ENCODE results near the gene MOXD1.
"Not testable (repeated sequence)": the region's sequence is repeated elsewhere in the genome, so short reads cannot be mapped to it uniquely, and the experiment has no call there.

Gene MOXD1

GRCh38 chr6:132365281-132365907 lies 35.9 kb downstream of the MOXD1 start:
- H3K9me3 ChIP-seq (ENCODE audit: low read length), result no peaks in the 10 kb centered on the region
- no peak overlapping the region for H3K4me3 ChIP-seq (ENCODE audit: low read depth in 1 of 2, low read length in 2 of 2)
- H3K36me3 ChIP-seq (ENCODE audit: insufficient read depth, low read length), result no peaks in the 10 kb centered on the region
- no peak overlapping the region for H3K27ac ChIP-seq (ENCODE audit: low read depth, low read length)
- no peaks in the 10 kb centered on the region for H3K27me3 ChIP-seq (ENCODE audit: control insufficient read depth in 1 of 2, insufficient read depth in 2 of 2, low read length in 2 of 2)
- H3K9ac ChIP-seq (ENCODE audit: low read length), result no peak overlapping the region
- no peaks in the 10 kb centered on the region for H3K4me1 ChIP-seq (ENCODE audit: insufficient read depth, low read length)

- Histone ChIP-seq H3K9me3 (ENCODE audit: low read length) (no peaks in the 10 kb centered on the region), H3K4me3 (ENCODE audit: low read depth in 1 of 2, low read length in 2 of 2) (no peak overlapping the region), H3K9ac (ENCODE audit: low read length) (no peak overlapping the region), H3K27me3 (ENCODE audit: control insufficient read depth in 1 of 2, insufficient read depth in 2 of 2, low read length in 2 of 2) (no peaks in the 10 kb centered on the region), H3K27ac (ENCODE audit: low read depth, low read length) (no peak overlapping the region), H3K4me1 (ENCODE audit: insufficient read depth, low read length) (no peaks in the 10 kb centered on the region), H3K36me3 (ENCODE audit: insufficient read depth, low read length) (no peaks in the 10 kb centered on the region)
Measured at GRCh38 chr6:132364306-132365074, 36.8 kb downstream of the MOXD1 start.

GRCh38 chr6:132362442-132363185 lies 38.7 kb downstream of the MOXD1 start:
- H3K9me3 ChIP-seq (ENCODE audit: low read length), result no peaks in the 10 kb centered on the region
- no peaks in the 10 kb centered on the region for H3K4me1 ChIP-seq (ENCODE audit: insufficient read depth, low read length)

GRCh38 chr6:132361101-132361500 lies 40.2 kb downstream of the MOXD1 start:
- no peaks in the 10 kb centered on the region for H3K36me3 ChIP-seq (ENCODE audit: insufficient read depth, low read length)
- H3K27ac ChIP-seq (ENCODE audit: low read depth, low read length), result no peak overlapping the region
- H3K9me3 ChIP-seq (ENCODE audit: low read length), result no peaks in the 10 kb centered on the region
- no peak overlapping the region for H3K4me3 ChIP-seq (ENCODE audit: low read depth in 1 of 2, low read length in 2 of 2)
- no peaks in the 10 kb centered on the region for H3K4me1 ChIP-seq (ENCODE audit: insufficient read depth, low read length)
- H3K9ac ChIP-seq (ENCODE audit: low read length), result no peak overlapping the region
- no peaks in the 10 kb centered on the region for H3K27me3 ChIP-seq (ENCODE audit: control insufficient read depth in 1 of 2, insufficient read depth in 2 of 2, low read length in 2 of 2)

More at GRCh38 chr6:132362442-132363185, 38.7 kb downstream of the MOXD1 start:
- Histone ChIP-seq H3K9ac (ENCODE audit: low read length) (no peak overlapping the region), H3K4me3 (ENCODE audit: low read depth in 1 of 2, low read length in 2 of 2) (no peak overlapping the region), H3K27ac (ENCODE audit: low read depth, low read length) (no peak overlapping the region), H3K27me3 (ENCODE audit: control insufficient read depth in 1 of 2, insufficient read depth in 2 of 2, low read length in 2 of 2) (no peaks in the 10 kb centered on the region), H3K36me3 (ENCODE audit: insufficient read depth, low read length) (no peaks in the 10 kb centered on the region)

GRCh38 chr6:132359886-132360285 lies 41.4 kb downstream of the MOXD1 start:
- H3K27me3 ChIP-seq (ENCODE audit: control insufficient read depth in 1 of 2, insufficient read depth in 2 of 2, low read length in 2 of 2), result no peaks in the 10 kb centered on the region
- H3K9ac ChIP-seq (ENCODE audit: low read length), result no peak overlapping the region
- H3K4me1 ChIP-seq (ENCODE audit: insufficient read depth, low read length), result no peaks in the 10 kb centered on the region
- no peak overlapping the region for H3K4me3 ChIP-seq (ENCODE audit: low read depth in 1 of 2, low read length in 2 of 2)
- H3K36me3 ChIP-seq (ENCODE audit: insufficient read depth, low read length), result no peaks in the 10 kb centered on the region
- H3K27ac ChIP-seq (ENCODE audit: low read depth, low read length), result no peak overlapping the region
- no peaks in the 10 kb centered on the region for H3K9me3 ChIP-seq (ENCODE audit: low read length)

GRCh38 chr6:132357120-132357519 lies 44.2 kb downstream of the MOXD1 start:
- Histone ChIP-seq H3K36me3 (ENCODE audit: insufficient read depth, low read length) (no peaks in the 10 kb centered on the region), H3K9me3 (ENCODE audit: low read length) (no peaks in the 10 kb centered on the region), H3K4me1 (ENCODE audit: insufficient read depth, low read length) (no peaks in the 10 kb centered on the region), H3K4me3 (ENCODE audit: low read depth in 1 of 2, low read length in 2 of 2) (no peak overlapping the region), H3K27me3 (ENCODE audit: control insufficient read depth in 1 of 2, insufficient read depth in 2 of 2, low read length in 2 of 2) (no peaks in the 10 kb centered on the region), H3K9ac (ENCODE audit: low read length) (no peak overlapping the region), H3K27ac (ENCODE audit: low read depth, low read length) (no peak overlapping the region)

- H3K27ac ChIP-seq (ENCODE audit: low read depth, low read length), result no peak overlapping the region
- no peaks in the 10 kb centered on the region for H3K27me3 ChIP-seq (ENCODE audit: control insufficient read depth in 1 of 2, insufficient read depth in 2 of 2, low read length in 2 of 2)
- H3K4me1 ChIP-seq (ENCODE audit: insufficient read depth, low read length), result no peaks in the 10 kb centered on the region
- no peaks in the 10 kb centered on the region for H3K36me3 ChIP-seq (ENCODE audit: insufficient read depth, low read length)
- no peak overlapping the region for H3K9ac ChIP-seq (ENCODE audit: low read length)
- no peak overlapping the region for H3K4me3 ChIP-seq (ENCODE audit: low read depth in 1 of 2, low read length in 2 of 2)
- no peaks in the 10 kb centered on the region for H3K9me3 ChIP-seq (ENCODE audit: low read length)
Measured at GRCh38 chr6:132354517-132355167, 46.6 kb downstream of the MOXD1 start.

GRCh38 chr6:132351986-132352385 lies 49.3 kb downstream of the MOXD1 start:
- not testable (repeated sequence) for H3K27ac ChIP-seq (ENCODE audit: low read depth, low read length); H3K4me1 ChIP-seq (ENCODE audit: insufficient read depth, low read length); H3K9ac ChIP-seq (ENCODE audit: low read length); H3K9me3 ChIP-seq (ENCODE audit: low read length); H3K36me3 ChIP-seq (ENCODE audit: insufficient read depth, low read length); H3K27me3 ChIP-seq (ENCODE audit: control insufficient read depth in 1 of 2, insufficient read depth in 2 of 2, low read length in 2 of 2); H3K4me3 ChIP-seq (ENCODE audit: low read depth in 1 of 2, low read length in 2 of 2)

- Histone ChIP-seq H3K27me3 (ENCODE audit: control insufficient read depth in 1 of 2, insufficient read depth in 2 of 2, low read length in 2 of 2) (no peaks in the 10 kb centered on the region), H3K27ac (ENCODE audit: low read depth, low read length) (no peak overlapping the region), H3K4me1 (ENCODE audit: insufficient read depth, low read length) (no peaks in the 10 kb centered on the region), H3K9ac (ENCODE audit: low read length) (no peak overlapping the region), H3K36me3 (ENCODE audit: insufficient read depth, low read length) (no peaks in the 10 kb centered on the region), H3K4me3 (ENCODE audit: low read depth in 1 of 2, low read length in 2 of 2) (no peak overlapping the region), H3K9me3 (ENCODE audit: low read length) (no peaks in the 10 kb centered on the region)
Measured at GRCh38 chr6:132348231-132348630, 53.0 kb downstream of the MOXD1 start.

GRCh38 chr6:132344811-132345210 lies 56.5 kb downstream of the MOXD1 start:
- no peaks in the 10 kb centered on the region for H3K4me1 ChIP-seq (ENCODE audit: insufficient read depth, low read length)

GRCh38 chr6:132341646-132342045 lies 59.6 kb downstream of the MOXD1 start:
- H3K27me3 ChIP-seq (ENCODE audit: control insufficient read depth in 1 of 2, insufficient read depth in 2 of 2, low read length in 2 of 2), result no peaks in the 10 kb centered on the region
- no peaks in the 10 kb centered on the region for H3K9me3 ChIP-seq (ENCODE audit: low read length)
- no peak overlapping the region for H3K27ac ChIP-seq (ENCODE audit: low read depth, low read length)
- H3K36me3 ChIP-seq (ENCODE audit: insufficient read depth, low read length), result no peaks in the 10 kb centered on the region
- no peaks in the 10 kb centered on the region for H3K4me1 ChIP-seq (ENCODE audit: insufficient read depth, low read length)
- H3K4me3 ChIP-seq (ENCODE audit: low read depth in 1 of 2, low read length in 2 of 2), result no peak overlapping the region
- H3K9ac ChIP-seq (ENCODE audit: low read length), result no peak overlapping the region

More at GRCh38 chr6:132344811-132345210, 56.5 kb downstream of the MOXD1 start:
- Histone ChIP-seq H3K27me3 (ENCODE audit: control insufficient read depth in 1 of 2, insufficient read depth in 2 of 2, low read length in 2 of 2) (no peaks in the 10 kb centered on the region), H3K36me3 (ENCODE audit: insufficient read depth, low read length) (no peaks in the 10 kb centered on the region), H3K27ac (ENCODE audit: low read depth, low read length) (no peak overlapping the region), H3K4me3 (ENCODE audit: low read depth in 1 of 2, low read length in 2 of 2) (no peak overlapping the region), H3K9me3 (ENCODE audit: low read length) (no peaks in the 10 kb centered on the region), H3K9ac (ENCODE audit: low read length) (no peak overlapping the region)
